Astrocyte (in vitro differentiated cells and primary cell): ENCODE measurements around the gene REXO1. TPM values are rescaled to one million over a fixed set of nuclear protein-coding genes. Genes with fewer than 3 reads are reported as not detected.

Experiments used
- DNase-seq: peaks from one replicate; pipeline ENCODE4 v3.0.0-alpha.2; 2010; ENCODE audit warnings: low read depth
- FAIRE-seq: peaks from 2 replicates; lab custom pipeline; 2011; peaks lifted over from hg19 to GRCh38; lab: Jason Lieb, UNC
- H2AFZ ChIP-seq: 2 replicates; pipeline ENCODE4 v1.6.0; 2012; ENCODE audit warnings: low read depth, low read length, inconsistent platforms
- H3K27ac ChIP-seq: 2 replicates; pipeline ENCODE4 v1.5.1; 2011; ENCODE audit warnings: low read depth, low read length, inconsistent platforms
- H3K27me3 ChIP-seq: 2 replicates; pipeline ENCODE4 v1.6.0; 2011; ENCODE audit warnings: low read length, inconsistent platforms; ENCODE audit not compliant: insufficient read depth
- H3K36me3 ChIP-seq: 2 replicates; pipeline ENCODE4 v1.5.1; 2011; ENCODE audit warnings: low read length, inconsistent platforms; ENCODE audit not compliant: insufficient read depth
- H3K4me1 ChIP-seq: 2 replicates; pipeline ENCODE4 v1.5.1; 2011; ENCODE audit warnings: low read length, inconsistent platforms; ENCODE audit not compliant: insufficient read depth
- H3K4me2 ChIP-seq: 2 replicates; pipeline ENCODE4 v1.6.0; 2012; ENCODE audit warnings: low read length, inconsistent platforms
- H3K4me3 ChIP-seq: 2 replicates; pipeline ENCODE4 v1.5.1; 2011; ENCODE audit warnings: low read depth, mild to moderate bottlenecking, low read length, inconsistent platforms; ENCODE audit not compliant: insufficient read depth
- H3K79me2 ChIP-seq: 2 replicates; pipeline ENCODE4 v1.6.0; 2012; ENCODE audit warnings: mild to moderate bottlenecking, low read length, inconsistent platforms; ENCODE audit not compliant: insufficient read depth
- H3K9ac ChIP-seq: 2 replicates; pipeline ENCODE4 v1.6.0; 2012; ENCODE audit warnings: mild to moderate bottlenecking, low read length, inconsistent platforms
- H3K9me3 ChIP-seq: 2 replicates; pipeline ENCODE4 v1.5.1; 2012; ENCODE audit warnings: low read depth, mild to moderate bottlenecking, low read length, inconsistent platforms; ENCODE audit not compliant: insufficient read depth
- H4K20me1 ChIP-seq: 2 replicates; pipeline ENCODE4 v1.6.0; 2012; ENCODE audit warnings: low read length, inconsistent platforms; ENCODE audit not compliant: insufficient read depth
- H3K27ac Mint-ChIP-seq: one replicate; pipeline ENCODE4 v1.8.0; 2021; ENCODE audit warnings: mild to moderate bottlenecking, mixed read lengths; ENCODE audit not compliant: unreplicated experiment
- H3K27me3 Mint-ChIP-seq: one replicate; pipeline ENCODE4 v1.8.0; 2021; ENCODE audit warnings: low read depth, mixed read lengths; ENCODE audit not compliant: unreplicated experiment
- H3K36me3 Mint-ChIP-seq: one replicate; pipeline ENCODE4 v1.8.0; 2021; ENCODE audit warnings: low read depth, mixed read lengths; ENCODE audit not compliant: unreplicated experiment
- H3K4me1 Mint-ChIP-seq: one replicate; pipeline ENCODE4 v1.8.0; 2021; ENCODE audit warnings: low read depth, mixed read lengths; ENCODE audit not compliant: unreplicated experiment
- H3K4me3 Mint-ChIP-seq: one replicate; pipeline ENCODE4 v1.8.0; 2021; ENCODE audit warnings: mild to moderate bottlenecking, moderate library complexity, mixed read lengths; ENCODE audit not compliant: unreplicated experiment
- H3K9me3 Mint-ChIP-seq: one replicate; pipeline ENCODE4 v1.8.0; 2021; ENCODE audit warnings: mild to moderate bottlenecking, mixed read lengths; ENCODE audit not compliant: unreplicated experiment
- CTCF ChIP-seq: IDR thresholded peaks from 2 replicates; pipeline ENCODE4 v1.5.1; 2011; ENCODE audit warnings: low read depth, mild to moderate bottlenecking, inconsistent platforms, low read length, moderate library complexity; ENCODE audit not compliant: insufficient read depth
- EZH2 ChIP-seq: IDR thresholded peaks from 2 replicates; pipeline ENCODE4 v1.6.1; 2012; ENCODE audit warnings: mild to moderate bottlenecking, low read length, inconsistent platforms; ENCODE audit not compliant: insufficient read depth
- total RNA-seq: library from RNA; stranded (reverse); gene quantifications from 2 replicates; pipeline ENCODE4 v1.2.1, GENCODE V29; 2021

Gene REXO1
- total RNA-seq, 1 donor from 2014 or later = 35.5 TPM

- peaks cover 45% of the 10 kb centered on the region for H3K27me3 ChIP-seq
- no peak overlapping the region for H3K27ac ChIP-seq
- Mint-ChIP-seq H3K4me1 (no peaks in the 10 kb centered on the region), H3K36me3 (no peaks in the 10 kb centered on the region), H3K27ac (no peak overlapping the region), H3K4me3 (no peak overlapping the region), H3K27me3 (peaks cover 63% of the 10 kb centered on the region), H3K9me3 (peaks cover 13% of the 10 kb centered on the region)
- no peak overlapping the region for H3K4me3 ChIP-seq
- no peak overlapping the region for H3K9ac ChIP-seq
- no peak for FAIRE-seq
- no peaks in the 10 kb centered on the region for H3K36me3 ChIP-seq
- TF ChIP-seq CTCF (no peak), EZH2 (no peak)
- no peak for DNase-seq
- no peaks in the 10 kb centered on the region for H3K4me1 ChIP-seq
- H4K20me1 ChIP-seq = peaks cover 8% of the 10 kb centered on the region
- H3K9me3 ChIP-seq = peaks cover 5% of the 10 kb centered on the region
- no peak overlapping the region for H2AFZ ChIP-seq
- H3K4me2 ChIP-seq = no peak overlapping the region
- no peaks in the 10 kb centered on the region for H3K79me2 ChIP-seq
Observed at GRCh38 chr19:1768248-1768647, 80.0 kb downstream of the REXO1 start.

- H3K9me3 ChIP-seq = peaks cover 5% of the 10 kb centered on the region
- no peak overlapping the region for H3K4me3 ChIP-seq
- peaks cover 12% of the 10 kb centered on the region for H3K9me3 Mint-ChIP-seq
- peaks cover 8% of the 10 kb centered on the region for H4K20me1 ChIP-seq
- TF ChIP-seq CTCF (peak; percentile 57), EZH2 (no peak)
- peaks cover 47% of the 10 kb centered on the region for H3K27me3 ChIP-seq
- H3K4me1 ChIP-seq = no peaks in the 10 kb centered on the region
- no peak overlapping the region for H3K9ac ChIP-seq
- peaks cover 64% of the 10 kb centered on the region for H3K27me3 Mint-ChIP-seq
- no peak overlapping the region for H3K4me3 Mint-ChIP-seq
- no peak overlapping the region for H3K27ac ChIP-seq
- H3K36me3 ChIP-seq = no peaks in the 10 kb centered on the region
- H3K4me1 Mint-ChIP-seq = no peaks in the 10 kb centered on the region
- FAIRE-seq = no peak
- no peak overlapping the region for H3K4me2 ChIP-seq
- H3K36me3 Mint-ChIP-seq = no peaks in the 10 kb centered on the region
- no peak for DNase-seq
- no peaks in the 10 kb centered on the region for H3K79me2 ChIP-seq
- H3K27ac Mint-ChIP-seq = no peak overlapping the region
- no peak overlapping the region for H2AFZ ChIP-seq
Observed at GRCh38 chr19:1767464-1767933, 80.8 kb downstream of the REXO1 start.

GRCh38 chr19:1766800-1767352, 81.4 kb downstream of the REXO1 start:
- Histone ChIP-seq H3K27me3 (peaks cover 53% of the 10 kb centered on the region), H2AFZ (no peak overlapping the region), H3K79me2 (no peaks in the 10 kb centered on the region), H3K36me3 (no peaks in the 10 kb centered on the region), H3K9ac (no peak overlapping the region), H3K4me2 (no peak overlapping the region), H4K20me1 (peaks cover 8% of the 10 kb centered on the region), H3K4me1 (no peaks in the 10 kb centered on the region), H3K9me3 (peaks cover 5% of the 10 kb centered on the region), H3K27ac (no peak overlapping the region), H3K4me3 (no peak overlapping the region)
- Mint-ChIP-seq H3K9me3 (peaks cover 10% of the 10 kb centered on the region), H3K36me3 (no peaks in the 10 kb centered on the region), H3K27ac (no peak overlapping the region), H3K4me3 (no peak overlapping the region), H3K27me3 (peaks cover 62% of the 10 kb centered on the region), H3K4me1 (no peaks in the 10 kb centered on the region)
- FAIRE-seq (no peak), DNase-seq (no peak)
- no peak for TF ChIP-seq EZH2
- no peak for TF ChIP-seq CTCF
